LNCaP clone FGC (cell line): ENCODE data around the gene MZB1.

ENCODE experiments used
- DNase-seq: peaks from one replicate; pipeline ENCODE4 v3.0.0-alpha.2; 2011; ENCODE audit warnings: low read depth
- H3K4me3 ChIP-seq: 2 replicates; pipeline ENCODE4 v1.5.1; 2011; ENCODE audit warnings: mild to moderate bottlenecking, low read depth, low read length, control low read depth
- CTCF ChIP-seq: IDR thresholded peaks from 2 replicates; pipeline ENCODE4 v1.5.1; 2012; ENCODE audit warnings: mild to moderate bottlenecking; ENCODE audit not compliant: control insufficient read depth, insufficient read depth; ENCODE audit errors: extremely low read depth

MZB1 gene

DNA sequence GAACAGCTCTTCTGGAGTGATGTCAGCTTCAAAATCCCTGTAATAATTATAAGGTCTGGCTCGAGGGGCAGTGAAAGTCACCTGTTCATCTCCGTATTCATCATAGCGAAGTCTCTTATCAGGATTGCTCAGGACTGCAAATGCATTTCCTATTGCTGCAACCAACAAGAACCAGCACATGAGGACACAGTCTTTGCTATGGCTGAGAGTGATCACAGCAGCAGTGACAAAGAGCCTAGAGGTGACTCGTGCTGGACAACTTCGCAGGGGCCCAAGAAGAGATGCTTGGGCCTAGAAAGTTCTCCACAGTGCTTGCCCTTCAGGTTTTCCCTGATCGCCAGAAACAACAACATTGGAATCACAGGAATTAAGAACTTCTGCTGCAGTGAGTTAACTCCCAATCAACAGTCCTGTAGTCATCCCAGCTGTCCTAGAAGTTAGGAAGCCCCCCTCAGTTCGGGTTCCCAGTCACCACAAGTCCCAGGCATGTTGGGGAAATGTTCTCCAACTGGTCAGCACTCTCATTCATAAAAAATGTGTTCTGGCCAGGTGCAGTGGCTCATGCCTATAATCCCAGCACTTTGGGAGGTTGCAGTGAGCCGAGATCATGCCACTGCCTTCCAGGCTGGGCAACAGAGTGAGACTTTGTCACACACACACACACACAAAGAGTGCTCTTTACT is 36.6 kb upstream of the MZB1 start:
- H3K4me3 ChIP-seq = no peak overlapping the region
- DNase-seq = no peak
- no peak for TF ChIP-seq CTCF

DNA sequence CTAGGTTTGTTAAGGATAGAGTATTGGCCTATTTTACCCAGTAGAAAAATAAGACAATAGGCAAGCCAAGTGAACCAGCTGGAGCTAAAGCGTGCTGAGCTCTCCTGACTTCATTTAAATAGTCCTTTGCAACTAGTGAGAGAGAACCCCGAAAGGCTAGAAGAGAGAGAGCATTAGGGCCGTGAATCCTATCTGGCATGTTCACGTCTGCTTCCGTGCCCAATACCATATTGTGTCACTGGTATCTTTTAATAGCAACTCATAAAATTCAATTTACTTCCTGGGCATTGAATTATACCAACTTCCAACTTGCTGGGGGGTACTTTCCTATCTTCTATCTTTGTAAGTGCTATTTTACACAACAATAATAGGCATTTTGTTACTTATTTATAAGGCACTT is 35.8 kb upstream of the MZB1 start:
- no peak overlapping the region for H3K4me3 ChIP-seq
- no peak for TF ChIP-seq CTCF
- DNase-seq = no peak

DNA sequence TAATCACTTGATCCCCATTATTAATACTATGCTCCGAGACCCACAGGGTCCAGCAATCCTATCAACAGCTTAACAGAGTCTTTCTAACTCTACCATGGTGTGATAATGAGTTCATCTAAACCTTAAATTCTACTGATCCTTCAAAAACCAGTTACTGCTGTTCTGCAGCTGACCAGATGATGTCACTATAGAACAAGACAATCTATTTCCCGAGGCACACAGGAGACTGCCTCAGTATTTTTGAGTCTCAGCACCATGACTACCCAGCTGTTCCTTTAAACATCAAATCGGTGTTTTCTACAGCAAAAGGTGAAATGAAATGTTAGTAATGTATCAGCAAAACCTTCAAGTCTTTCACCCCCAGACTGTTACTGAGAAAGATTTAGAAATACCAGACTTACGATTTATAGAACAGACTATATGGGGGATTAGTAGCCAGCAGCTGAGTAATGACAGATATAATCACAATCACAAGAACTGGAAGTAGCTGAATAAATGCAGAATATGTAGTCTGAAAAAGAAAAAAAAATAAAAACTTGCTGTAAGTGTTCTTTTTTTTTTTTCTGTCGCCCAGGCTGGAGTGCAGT is 32.7 kb upstream of the MZB1 start:
- no peak for DNase-seq
- no peak overlapping the region for H3K4me3 ChIP-seq
- TF ChIP-seq CTCF = peak; percentile 92

DNA sequence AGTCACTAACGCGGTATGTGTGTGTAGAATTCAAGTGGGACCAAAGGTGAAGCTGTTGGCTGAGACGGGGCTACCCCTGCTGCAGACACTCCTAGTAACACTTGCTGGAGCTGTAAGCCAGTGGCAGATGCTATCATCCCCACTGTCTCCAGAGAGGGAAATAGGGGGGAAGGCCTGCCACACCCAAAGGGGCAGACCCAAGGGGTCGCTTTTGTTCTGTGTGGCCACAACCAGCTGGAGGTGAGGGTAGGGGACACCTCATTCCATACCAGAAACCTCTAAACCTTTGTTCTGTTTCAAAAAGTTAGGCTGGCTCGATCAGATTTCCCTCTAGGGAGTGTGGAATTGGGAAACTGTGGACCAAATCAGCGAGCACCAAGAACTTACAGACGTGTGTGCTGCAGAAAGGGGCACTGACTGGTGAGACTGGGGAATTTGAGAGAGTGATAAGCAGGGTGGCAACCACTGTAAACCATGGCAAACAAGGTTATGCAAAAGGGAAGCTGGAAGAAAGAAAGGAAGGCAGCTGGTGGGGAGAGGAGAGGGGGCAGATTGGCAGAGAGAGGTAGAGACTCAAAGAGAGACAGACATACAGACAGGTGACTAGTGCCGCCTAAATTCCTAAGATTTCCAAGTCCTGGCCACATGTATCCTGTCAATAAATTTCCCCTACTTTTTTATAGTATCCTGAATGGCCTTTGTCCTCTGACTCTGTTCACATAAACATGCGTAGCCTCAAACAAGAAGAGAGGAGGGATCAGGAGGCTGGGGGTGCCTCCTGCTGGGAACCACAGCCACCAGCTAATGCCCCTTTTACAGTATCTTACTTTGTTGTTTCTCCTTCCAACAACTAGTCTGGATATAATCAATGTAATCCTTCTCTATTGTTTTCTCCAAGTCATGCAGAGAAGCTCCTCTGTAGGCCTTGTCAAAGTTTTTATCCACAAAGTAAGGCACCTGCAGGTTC is 29.8 kb upstream of the MZB1 start:
- no peak for TF ChIP-seq CTCF
- no peak for DNase-seq

DNA sequence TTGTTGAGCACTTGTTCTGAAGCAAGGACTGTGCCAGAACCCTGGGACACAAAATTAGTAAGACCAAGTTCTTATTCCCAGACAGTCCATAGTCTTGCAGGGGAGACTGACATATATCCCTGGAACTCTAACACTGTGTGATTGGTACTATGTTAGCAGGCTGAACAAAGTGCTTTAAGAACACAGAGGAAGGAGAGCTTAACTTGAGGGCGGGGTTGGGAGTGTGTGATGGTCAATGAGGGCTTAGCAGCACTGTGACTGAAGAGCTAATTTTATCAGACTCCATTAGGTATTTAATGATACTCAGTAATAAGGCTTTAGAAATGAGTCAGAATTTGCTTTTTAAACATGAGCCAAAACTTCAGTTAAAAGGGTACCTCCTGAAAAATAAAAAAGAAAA is 29.1 kb upstream of the MZB1 start:
- no peak for DNase-seq
- H3K4me3 ChIP-seq = no peak overlapping the region
- TF ChIP-seq CTCF = no peak

More for the DNA sequence above, 29.8 kb upstream of the MZB1 start:
- no peak overlapping the region for H3K4me3 ChIP-seq

GRCh38 chr5:139417214-139417613 is 27.5 kb upstream of the MZB1 start:
- no peak overlapping the region for H3K4me3 ChIP-seq
- no peak for DNase-seq
- no peak for TF ChIP-seq CTCF
